NCI-H2107 treated with DMSO at 0.1 percent for 48 hours (cell line): Measurements from ENCODE around the gene HK1.
"Not testable (repeated sequence)": the region's sequence is repeated elsewhere in the genome, so short reads cannot be mapped to it uniquely, and the experiment has no call there.

Source experiments
- DNase-seq: peaks from one replicate; lab custom pipeline; 2025; ENCODE audit not compliant: unreplicated experiment; lab: John Stamatoyannopoulos, UW

The HK1 gene

DNA sequence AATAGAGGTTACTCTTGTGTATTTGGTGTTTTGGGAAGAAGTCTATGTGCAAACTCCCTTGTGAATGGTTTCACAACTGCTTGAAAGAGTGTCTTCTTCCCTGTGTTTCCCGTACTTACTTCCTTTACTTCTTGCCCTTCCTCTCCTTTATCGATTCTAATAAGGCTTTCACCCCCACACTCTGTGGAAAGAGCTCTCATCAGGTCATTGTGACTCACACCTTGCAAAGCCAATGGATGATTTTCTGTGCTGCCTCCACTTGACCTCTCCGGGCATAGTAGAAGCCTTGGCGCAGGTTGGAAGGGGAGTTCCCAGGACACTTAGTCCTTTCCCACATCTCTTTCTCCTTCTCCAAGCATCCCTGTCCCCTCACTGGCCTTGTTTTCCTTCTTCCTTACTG lies 166.7 kb downstream of the HK1 start:
- DNase-seq, result no peak

DNA sequence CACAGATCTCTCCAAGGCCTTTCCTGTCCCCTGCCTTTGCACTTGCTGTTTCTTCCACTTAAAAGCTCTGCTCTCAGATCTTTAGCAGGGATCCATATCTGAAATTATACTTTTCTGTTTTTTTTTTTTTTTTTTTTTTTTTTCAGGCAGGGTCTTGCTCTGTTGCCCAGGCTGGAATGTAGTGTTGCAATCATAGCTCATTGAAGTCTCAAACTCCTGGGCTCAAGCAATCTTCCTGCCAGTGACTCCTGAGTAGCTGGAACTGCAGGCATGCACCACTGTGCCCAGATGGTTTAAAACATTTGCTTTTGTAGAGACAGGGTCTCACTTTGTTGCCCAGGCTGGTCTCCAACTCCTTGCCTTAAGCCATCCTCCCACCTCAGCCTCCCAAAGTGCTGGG lies 167.9 kb downstream of the HK1 start:
- DNase-seq, result no peak

DNA sequence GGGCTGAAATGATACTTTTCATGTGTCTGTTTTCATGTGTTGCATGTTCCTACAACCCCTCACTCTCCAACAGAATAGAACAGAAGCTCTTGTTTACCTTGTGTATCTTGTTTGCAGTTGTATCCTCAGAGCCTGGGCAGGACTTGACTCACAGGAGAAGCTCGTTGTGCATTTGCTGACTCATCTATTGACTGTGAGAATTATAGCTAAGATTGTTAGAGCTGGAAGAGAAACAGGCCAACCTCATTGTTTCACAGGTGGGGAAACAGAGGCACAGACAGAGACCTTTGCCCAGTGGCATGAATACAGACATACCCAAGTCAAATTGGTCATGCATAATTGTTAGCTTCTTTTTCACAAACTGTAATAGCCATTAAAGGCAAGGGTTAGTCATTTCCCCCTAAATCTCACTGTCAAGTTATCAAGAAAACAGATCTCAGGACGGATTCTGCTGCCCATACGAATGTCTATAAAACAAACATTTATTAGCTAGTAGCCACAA lies 168.4 kb downstream of the HK1 start:
- DNase-seq, result no peak

DNA sequence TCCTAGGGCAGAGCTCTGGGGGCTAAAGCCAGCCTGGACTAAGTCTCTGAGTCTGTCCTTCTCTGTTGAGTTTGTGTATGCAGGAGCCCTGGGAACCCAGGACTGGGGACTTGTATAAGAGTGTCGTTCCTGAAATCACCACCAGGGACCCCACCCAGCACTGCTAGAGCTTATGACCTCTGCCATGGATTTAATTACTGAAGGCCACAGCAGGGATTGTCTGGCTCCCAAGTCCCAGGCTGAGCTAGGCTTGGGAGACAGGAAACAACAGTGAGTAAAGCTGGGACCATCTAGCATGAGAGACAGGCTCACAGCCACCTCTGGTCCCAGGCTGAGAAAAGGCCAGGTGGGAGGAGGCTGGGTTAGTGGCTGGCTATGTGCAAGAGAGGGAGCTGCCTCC lies 171.5 kb downstream of the HK1 start:
- no peak for DNase-seq

DNA sequence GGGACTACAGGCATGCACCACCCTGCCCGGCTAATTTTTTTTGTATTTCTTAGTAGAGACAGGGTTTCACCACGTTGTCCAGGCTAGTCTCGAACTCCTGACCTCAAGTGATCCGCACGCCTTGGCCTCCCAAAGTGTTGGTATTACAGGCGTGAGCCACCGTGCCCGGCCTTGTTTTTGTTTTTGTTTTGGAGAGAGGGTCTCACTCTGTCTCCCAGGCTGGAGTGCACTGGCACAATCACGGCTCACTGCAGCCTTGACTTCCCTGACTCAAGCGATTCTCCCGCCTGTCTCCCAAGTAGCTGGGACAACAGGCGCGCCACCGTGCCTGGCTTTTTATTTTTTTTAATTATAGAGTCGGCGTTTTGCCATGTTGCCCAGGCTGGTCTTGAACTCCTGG lies 172.1 kb downstream of the HK1 start:
- DNase-seq, result not testable (repeated sequence)

DNA sequence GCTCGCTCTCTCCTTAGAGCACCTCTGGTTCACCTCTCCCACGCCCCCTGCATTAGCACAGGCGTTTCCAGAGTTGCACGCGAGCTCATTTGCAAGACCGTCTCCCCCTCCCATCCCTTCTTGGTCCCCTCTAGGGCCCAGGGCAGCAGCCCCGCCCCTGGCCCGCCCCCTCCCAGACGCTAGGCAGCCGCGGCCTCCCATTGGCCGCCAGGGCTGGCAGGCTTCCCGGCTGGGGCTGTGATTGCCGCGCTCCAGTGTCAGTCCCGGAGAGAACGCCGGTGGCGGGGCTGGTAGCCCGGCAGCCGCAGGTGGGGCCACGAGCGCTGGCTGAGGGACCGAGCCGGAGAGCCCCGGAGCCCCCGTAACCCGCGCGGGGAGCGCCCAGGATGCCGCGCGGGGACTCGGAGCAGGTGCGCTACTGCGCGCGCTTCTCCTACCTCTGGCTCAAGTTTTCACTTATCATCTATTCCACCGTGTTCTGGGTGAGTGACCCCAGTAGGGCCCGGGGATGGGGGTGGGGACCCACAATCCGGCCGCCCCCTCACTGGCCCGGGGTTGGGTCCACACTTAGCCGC lies 173.0 kb downstream of the HK1 start, which contains the start of gene TSPAN15:
TSS of gene TSPAN15 (plus strand) at position 257 of the 575 bp plus-strand sequence. CDS start at position 387, 130 bp downstream.
- DNase-seq, result peak; percentile 50
